NCI-H187 treated with DMSO at 0.1 percent for 48 hours (cell line): ENCODE results near the gene SYT14.
"Not testable (repeated sequence)": the region's sequence is repeated elsewhere in the genome, so short reads cannot be mapped to it uniquely, and the experiment has no call there.

Experiments
- DNase-seq: peaks from one replicate; lab custom pipeline; 2025; lab: John Stamatoyannopoulos, UW

The SYT14 gene

GRCh38 chr1:209945377-209945776 is 7.4 kb downstream of the SYT14 start:
- no peak for DNase-seq

DNA sequence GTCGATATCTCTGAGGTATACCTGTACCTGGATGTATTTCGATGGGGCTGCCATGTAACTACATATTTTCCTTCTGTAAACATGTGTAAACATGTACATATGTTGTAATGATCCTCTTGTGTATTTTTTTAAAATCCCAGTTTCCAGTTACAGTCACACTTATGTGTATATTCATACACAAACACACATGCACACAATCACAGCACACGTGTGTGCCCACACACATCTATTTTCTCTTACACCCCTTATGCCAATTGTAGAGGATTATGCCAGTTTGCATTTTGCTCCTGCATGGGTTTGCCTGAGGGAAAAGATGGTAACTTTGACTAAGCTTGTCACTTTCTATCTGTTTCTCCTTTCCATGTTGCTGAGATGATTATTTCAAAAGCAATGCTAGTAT is 10.1 kb downstream of the SYT14 start:
- no peak for DNase-seq

DNA sequence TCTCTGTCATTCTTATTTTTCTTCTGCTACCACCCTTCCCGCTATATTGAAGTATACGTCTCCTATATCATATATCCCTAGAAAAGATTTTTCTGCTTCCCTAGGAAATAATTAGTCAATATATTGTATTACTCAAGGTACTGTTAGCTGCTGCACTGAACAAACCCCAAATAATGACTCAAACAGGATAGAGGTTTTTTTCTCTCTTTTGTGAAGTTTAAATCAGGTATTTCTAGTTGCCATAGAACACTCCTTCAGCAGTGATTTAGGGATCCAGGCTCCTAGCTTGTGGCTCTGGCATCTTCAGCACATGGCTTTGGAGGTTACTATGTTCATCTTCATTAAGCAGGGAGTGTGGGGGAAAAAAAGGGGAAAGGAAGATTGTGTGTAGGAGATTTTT is 18.1 kb downstream of the SYT14 start:
- DNase-seq, result no peak

DNA sequence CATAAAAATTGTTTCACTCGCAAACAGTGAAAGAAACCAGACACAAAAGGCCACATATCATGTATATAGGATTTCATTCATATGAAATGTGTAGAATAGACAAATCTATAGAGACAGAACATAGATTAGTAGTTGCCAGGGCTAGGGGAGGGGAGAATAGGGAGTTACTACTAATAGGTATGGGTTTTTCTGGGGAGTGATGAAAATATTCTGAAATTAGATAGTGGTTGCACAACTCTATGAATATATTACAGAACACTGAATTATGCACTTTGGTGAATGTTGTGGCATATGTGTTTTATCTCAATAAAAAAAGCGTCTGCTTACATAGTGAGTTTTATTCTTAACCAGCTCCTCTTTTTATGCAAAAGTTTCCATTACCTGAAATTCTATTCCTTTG is 21.6 kb downstream of the SYT14 start:
- DNase-seq, result no peak

- DNase-seq, result no peak
These were observed 22.9 kb downstream of the SYT14 start for GRCh38 chr1:209960926-209961325.

DNA sequence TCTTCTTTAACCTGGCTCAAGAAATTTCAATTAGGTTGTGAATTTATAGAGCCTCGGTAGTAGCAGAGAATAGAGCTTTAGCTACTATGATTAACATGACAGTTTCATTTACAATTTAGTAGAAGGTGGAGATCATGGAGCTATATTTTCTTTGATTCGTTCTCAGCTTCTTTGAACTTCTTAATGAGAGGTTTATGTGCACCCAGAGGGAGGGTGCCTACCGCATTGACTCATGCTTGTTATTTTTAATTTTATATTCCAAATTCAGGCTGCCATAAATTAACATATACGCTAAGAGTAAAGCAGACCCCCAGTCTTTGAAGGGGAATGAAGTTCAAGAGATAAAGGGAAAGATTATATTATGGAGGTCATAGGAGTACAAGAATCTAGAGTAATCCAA is 24.4 kb downstream of the SYT14 start:
- no peak for DNase-seq

GRCh38 chr1:209962856-209963255 is 24.8 kb downstream of the SYT14 start:
- DNase-seq, result no peak

DNA sequence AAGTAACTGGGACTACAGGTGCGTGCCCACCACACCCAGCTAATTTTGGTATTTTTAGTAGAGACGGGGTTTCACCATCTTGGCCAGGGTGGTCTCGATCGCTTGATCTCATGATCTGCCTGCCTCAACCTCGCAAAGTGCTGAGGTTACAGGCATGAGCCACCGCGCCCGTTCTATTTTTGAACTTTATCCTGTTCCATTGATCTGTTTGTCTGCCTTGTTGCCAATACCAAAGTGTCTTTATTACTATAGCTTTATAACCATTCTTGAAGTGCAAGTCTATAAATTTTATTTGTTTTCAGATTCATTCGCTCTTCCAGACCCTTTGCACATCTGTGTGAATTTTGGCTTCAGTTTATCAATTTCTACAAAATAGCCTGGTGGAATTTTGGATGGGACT is 28.0 kb downstream of the SYT14 start:
- DNase-seq, result no peak

- not testable (repeated sequence) for DNase-seq
These were observed 40.7 kb downstream of the SYT14 start for GRCh38 chr1:209978721-209979120.

DNA sequence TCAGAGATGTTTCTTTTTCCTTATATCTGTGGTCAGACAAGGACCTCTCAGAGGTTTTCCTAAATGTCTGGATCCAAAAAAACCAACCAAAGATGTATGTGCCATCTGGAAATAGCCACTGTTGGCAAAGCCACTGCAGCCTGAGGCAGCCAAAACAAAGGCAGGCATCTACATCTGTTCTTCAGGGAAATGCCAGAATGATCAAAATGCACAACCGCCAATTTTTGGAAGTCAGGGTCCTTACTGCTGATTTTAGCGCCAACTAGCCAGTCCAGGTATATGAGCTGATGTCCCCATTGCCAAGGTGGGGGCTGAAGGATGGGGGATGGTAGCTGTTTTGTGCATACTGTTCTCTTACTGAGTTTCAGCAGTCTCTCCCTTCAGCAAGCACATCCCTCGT is 45.9 kb downstream of the SYT14 start:
- DNase-seq, result no peak

GRCh38 chr1:209985002-209985401 is 47.0 kb downstream of the SYT14 start:
- DNase-seq, result no peak

DNA sequence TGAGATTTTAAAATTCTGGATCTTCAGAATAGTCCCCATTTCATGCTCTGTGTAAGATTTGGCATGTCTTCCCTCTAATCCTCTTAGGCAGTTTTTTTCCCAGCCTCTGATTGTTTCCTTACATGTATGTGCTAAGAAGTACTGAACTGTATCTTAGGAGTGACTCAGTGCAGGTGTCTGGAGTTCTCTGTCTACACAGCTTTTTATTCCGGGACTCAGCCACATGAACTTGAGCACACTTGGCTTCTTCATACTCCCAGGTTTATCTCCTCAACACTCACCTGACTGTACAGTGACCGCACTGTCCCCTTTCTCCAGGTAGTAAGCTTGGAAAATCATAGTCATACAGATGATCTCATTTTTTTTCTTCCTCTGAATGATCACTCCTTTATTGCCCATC is 50.7 kb downstream of the SYT14 start:
- DNase-seq, result no peak

DNA sequence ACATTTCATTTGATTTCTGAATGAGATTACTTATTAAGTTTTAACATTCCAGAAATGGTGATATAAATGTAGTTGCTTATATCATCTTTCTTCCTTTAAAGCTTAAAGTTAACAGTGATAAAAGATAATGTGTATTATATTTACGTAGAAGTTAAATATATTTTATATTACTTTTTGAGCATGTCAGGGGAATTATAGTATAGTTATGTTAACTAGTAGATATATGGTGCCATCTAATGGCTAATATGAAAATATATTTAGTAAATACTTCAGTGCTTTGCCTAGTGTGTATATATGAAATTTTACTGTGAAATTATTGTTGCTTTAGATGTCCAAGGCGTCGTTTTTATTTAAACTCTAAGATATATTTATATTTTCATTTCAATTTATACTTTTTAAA is 51.5 kb downstream of the SYT14 start:
- DNase-seq, result no peak

GRCh38 chr1:209993061-209993830 is 55.2 kb downstream of the SYT14 start:
- no peak for DNase-seq

- no peak for DNase-seq
These were observed 58.3 kb downstream of the SYT14 start for GRCh38 chr1:209996348-209996747.

DNA sequence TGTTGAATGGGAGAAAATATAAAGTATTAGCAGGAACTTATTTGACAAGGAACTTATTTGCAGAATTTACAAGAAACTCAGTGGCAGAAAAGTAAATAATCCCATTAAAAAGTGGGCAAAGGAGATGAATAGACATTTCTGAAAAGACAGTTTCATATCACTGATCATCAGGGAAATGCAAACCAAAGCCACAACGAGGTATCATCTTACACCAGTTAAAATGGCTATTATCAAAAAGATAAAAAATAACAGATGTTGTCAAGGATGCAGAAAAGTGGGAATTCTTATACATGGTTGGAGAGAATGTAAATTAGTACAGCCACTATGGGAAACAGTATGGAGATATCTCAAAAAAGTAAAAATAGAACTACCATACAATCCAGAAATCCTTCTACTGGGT is 61.0 kb downstream of the SYT14 start:
- DNase-seq, result no peak

GRCh38 chr1:210001751-210002150 is 63.7 kb downstream of the SYT14 start:
- DNase-seq, result no peak

DNA sequence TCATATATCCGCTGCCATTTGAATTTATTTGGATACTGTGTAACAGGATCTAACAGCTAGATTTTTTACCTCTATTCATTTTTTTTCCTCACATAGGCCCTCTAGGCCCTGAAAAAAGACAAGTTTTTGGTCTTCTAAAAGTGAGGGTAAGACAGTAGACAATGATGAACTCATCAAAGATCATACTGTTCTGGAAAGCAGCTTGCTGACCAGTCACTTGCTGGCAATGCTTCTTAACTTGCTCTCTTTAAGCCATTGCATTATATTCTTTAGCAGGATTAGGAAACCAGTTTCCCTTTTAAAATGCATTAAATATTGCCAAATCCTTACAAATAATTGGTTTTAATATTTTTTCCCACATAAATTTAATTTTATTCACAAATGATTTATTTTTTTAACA is 65.5 kb downstream of the SYT14 start:
- no peak for DNase-seq

DNA sequence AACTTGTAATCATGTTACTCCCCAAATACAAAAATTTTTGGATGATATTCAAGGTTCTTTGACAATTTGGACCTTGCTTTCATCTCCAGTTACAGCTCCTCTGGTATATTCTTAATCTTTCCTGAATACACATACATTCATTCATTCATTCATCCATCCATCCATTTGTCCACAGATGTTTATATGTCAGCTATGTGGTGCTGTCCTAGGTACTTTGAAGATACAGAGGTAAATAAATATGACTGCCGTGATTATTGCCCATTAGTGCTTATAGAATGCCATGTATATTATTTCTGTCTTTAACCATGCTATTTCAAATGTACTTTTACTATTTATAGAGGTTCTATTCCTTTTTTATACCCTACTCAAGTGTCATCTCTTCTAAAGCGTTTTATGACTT is 72.1 kb downstream of the SYT14 start:
- no peak for DNase-seq

DNA sequence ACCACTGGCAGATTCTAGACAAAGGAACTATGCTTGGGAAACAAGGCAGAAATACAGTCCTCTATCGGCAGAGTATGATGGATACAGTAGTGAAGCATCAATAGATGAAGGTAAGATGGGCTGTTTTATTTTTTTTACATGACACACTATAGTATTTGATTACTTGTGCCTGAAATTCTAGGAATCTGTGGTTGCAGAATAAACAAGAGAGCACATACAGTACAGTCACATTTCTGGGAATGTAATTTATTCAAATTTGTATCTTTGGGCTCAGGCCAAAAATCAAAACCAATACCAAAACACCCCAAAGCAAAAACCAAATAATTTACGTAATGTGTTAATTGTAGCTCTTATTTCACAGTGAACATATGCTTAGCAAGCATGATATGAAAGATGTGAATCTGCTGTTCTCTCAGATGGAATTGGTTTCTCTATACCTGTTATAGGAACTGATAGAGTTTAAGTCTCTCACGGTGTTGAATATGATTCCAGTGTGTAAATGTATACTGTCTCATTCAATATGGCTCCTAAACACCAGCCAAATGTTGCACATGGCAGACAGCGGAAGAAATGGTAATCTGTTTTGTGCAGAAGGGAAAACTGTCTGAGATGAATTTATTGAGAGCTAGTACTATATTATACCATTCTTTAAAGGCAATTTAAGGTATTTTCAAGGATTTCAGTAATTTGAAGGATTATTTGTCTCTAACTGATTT is 83.3 kb downstream of the SYT14 start:
- DNase-seq, result no peak

GRCh38 chr1:210022044-210022443 is 84.0 kb downstream of the SYT14 start:
- no peak for DNase-seq

DNA sequence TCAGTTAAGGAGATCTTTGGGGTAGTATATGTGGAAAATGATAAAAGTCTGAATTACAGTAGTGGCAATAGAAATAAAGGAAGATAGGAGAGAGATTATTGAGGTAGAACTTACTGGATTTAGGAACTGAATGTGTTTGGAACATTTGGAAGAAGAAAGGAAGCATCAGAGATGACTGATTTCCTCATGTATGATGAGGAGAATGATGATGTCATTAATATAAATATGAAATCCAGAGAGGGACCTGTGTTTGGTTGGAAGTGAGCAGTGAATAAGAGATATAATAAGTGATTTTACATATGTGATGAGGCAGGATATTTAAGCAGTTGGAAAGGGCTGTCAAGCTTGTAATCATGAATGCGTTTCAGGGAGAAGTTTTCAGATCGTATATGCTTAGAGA is 86.3 kb downstream of the SYT14 start:
- DNase-seq, result no peak

DNA sequence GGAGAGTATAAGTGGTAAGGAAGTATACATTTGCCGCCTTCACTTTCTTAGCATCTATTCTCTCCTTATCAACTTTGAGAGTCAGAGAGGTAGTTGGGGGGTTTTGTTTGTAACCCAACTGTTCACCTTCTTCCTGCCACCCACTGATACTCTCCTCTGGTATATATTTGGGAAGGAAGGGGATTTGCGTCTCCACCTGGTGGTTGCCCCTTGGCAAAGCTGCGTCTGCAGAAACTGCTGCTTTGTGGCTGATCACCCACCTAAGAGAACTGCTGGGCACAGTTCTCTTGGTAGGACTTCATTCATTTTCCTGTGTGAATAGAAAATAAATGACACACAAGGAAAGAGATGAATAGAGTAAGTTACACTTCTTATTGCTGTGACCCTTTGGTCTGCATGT is 87.0 kb downstream of the SYT14 start:
- no peak for DNase-seq

- no peak for DNase-seq
These were observed 87.9 kb downstream of the SYT14 start for GRCh38 chr1:210025870-210026269.
